ENCODE results near the gene NFKBIL1.

The NFKBIL1 gene

GRCh38 chr6:31525553-31525931 is 21.9 kb upstream of the NFKBIL1 start:
- H3K27ac ChIP-seq (replicated peaks), result no peak overlapping the region
- DNase-seq (ENCODE audit: low read depth in 1 of 2, low spot score in 1 of 2), result no peak
- TF ChIP-seq POLR2AphosphoS5 (IDR thresholded peaks at IDR 0.05; ENCODE audit: low read depth), result no peak
- TF ChIP-seq CTCF (IDR thresholded peaks at IDR 0.05; ENCODE audit: insufficient read depth, low read length), result no peak
- no peak for TF ChIP-seq SPI1 (IDR thresholded peaks at IDR 0.05; ENCODE audit: borderline replicate concordance, low read depth)
- TF ChIP-seq GABPA (IDR thresholded peaks at IDR 0.05; ENCODE audit: low read depth), result no peak
- TF ChIP-seq REST (IDR thresholded peaks at IDR 0.05; ENCODE audit: insufficient replicate concordance, low read depth), result no peak
- no peaks in the 10 kb centered on the region for H3K27me3 ChIP-seq (ENCODE audit: insufficient read depth, poor library complexity, severe bottlenecking)
- no peak overlapping the region for H3K4me3 ChIP-seq (replicated peaks; ENCODE audit: insufficient read depth, low read length)

- Histone ChIP-seq H3K4me3 (replicated peaks; ENCODE audit: insufficient read depth, low read length) (no peak overlapping the region), H3K27me3 (ENCODE audit: insufficient read depth, poor library complexity, severe bottlenecking) (no peaks in the 10 kb centered on the region), H3K27ac (replicated peaks) (no peak overlapping the region)
- no peak for DNase-seq (ENCODE audit: low read depth in 1 of 2, low spot score in 1 of 2)
- TF ChIP-seq SPI1 (IDR thresholded peaks at IDR 0.05; ENCODE audit: borderline replicate concordance, low read depth) (no peak), CTCF (IDR thresholded peaks at IDR 0.05; ENCODE audit: insufficient read depth, low read length) (no peak), POLR2AphosphoS5 (IDR thresholded peaks at IDR 0.05; ENCODE audit: low read depth) (no peak), GABPA (IDR thresholded peaks at IDR 0.05; ENCODE audit: low read depth) (no peak), REST (IDR thresholded peaks at IDR 0.05; ENCODE audit: insufficient replicate concordance, low read depth) (no peak)
Observed at GRCh38 chr6:31525932-31526591, 21.3 kb upstream of the NFKBIL1 start.

- TF ChIP-seq SPI1 (IDR thresholded peaks at IDR 0.05; ENCODE audit: borderline replicate concordance, low read depth) (no peak), POLR2AphosphoS5 (IDR thresholded peaks at IDR 0.05; ENCODE audit: low read depth) (no peak), GABPA (IDR thresholded peaks at IDR 0.05; ENCODE audit: low read depth) (no peak), REST (IDR thresholded peaks at IDR 0.05; ENCODE audit: insufficient replicate concordance, low read depth) (no peak), CTCF (IDR thresholded peaks at IDR 0.05; ENCODE audit: insufficient read depth, low read length) (no peak)
- H3K27me3 ChIP-seq (ENCODE audit: insufficient read depth, poor library complexity, severe bottlenecking), result no peaks in the 10 kb centered on the region
- H3K4me3 ChIP-seq (replicated peaks; ENCODE audit: insufficient read depth, low read length), result no peak overlapping the region
- H3K27ac ChIP-seq (replicated peaks), result no peak overlapping the region
- DNase-seq (ENCODE audit: low read depth in 1 of 2, low spot score in 1 of 2), result no peak
Observed at GRCh38 chr6:31528307-31528777, 19.1 kb upstream of the NFKBIL1 start.
